KOPT-K1 (cell line): Measurements from ENCODE around the gene FAM200B.

ENCODE experiments used
- H3K27ac ChIP-seq: fragments of 200-600 bp; sonication (generic); 2 replicates; pipeline ENCODE4 v1.5.1; 2016; ENCODE audit warnings: antibody characterized with exemption, mild to moderate bottlenecking, low read depth, low read length; ENCODE audit not compliant: poor library complexity, severe bottlenecking
- H3K36me3 ChIP-seq: fragments of 200-600 bp; sonication (generic); 2 replicates; pipeline ENCODE4 v1.5.1; 2017; ENCODE audit warnings: antibody characterized with exemption, mild to moderate bottlenecking, low read length, moderate library complexity; ENCODE audit not compliant: insufficient read depth
- H3K9me3 ChIP-seq: fragments of 200-600 bp; sonication (generic); 2 replicates; pipeline ENCODE4 v1.5.1; 2017; ENCODE audit warnings: antibody characterized with exemption, low read length, mild to moderate bottlenecking; ENCODE audit not compliant: insufficient read depth, poor library complexity, severe bottlenecking

FAM200B gene

GRCh38 chr4:15677507-15677988 lies 4.1 kb upstream of the FAM200B start:
- no peak overlapping the region for H3K27ac ChIP-seq

GRCh38 chr4:15681067-15681371 lies 608 bp upstream of the FAM200B start:
- no peaks in the 10 kb centered on the region for H3K9me3 ChIP-seq
- peak overlapping the region; percentile 90 for H3K27ac ChIP-seq
- H3K36me3 ChIP-seq = peaks cover 22% of the 10 kb centered on the region

More at GRCh38 chr4:15677507-15677988, 4.1 kb upstream of the FAM200B start:
- peaks cover 7% of the 10 kb centered on the region for H3K36me3 ChIP-seq
- H3K9me3 ChIP-seq = no peaks in the 10 kb centered on the region

GRCh38 chr4:15682242-15683142 lies 865 bp downstream of the FAM200B start:
- no peaks in the 10 kb centered on the region for H3K9me3 ChIP-seq
- peaks cover 34% of the 10 kb centered on the region for H3K36me3 ChIP-seq
- peak overlapping the region; percentile 90 for H3K27ac ChIP-seq

- Histone ChIP-seq H3K36me3 (peaks cover 37% of the 10 kb centered on the region), H3K9me3 (no peaks in the 10 kb centered on the region), H3K27ac (no peak overlapping the region)
These were observed 1.5 kb downstream of the FAM200B start for GRCh38 chr4:15683143-15683495.

GRCh38 chr4:15684498-15684897 lies 2.9 kb downstream of the FAM200B start:
- H3K36me3 ChIP-seq = peaks cover 42% of the 10 kb centered on the region
- no peak overlapping the region for H3K27ac ChIP-seq
- H3K9me3 ChIP-seq = no peaks in the 10 kb centered on the region

- H3K9me3 ChIP-seq = no peaks in the 10 kb centered on the region
- H3K27ac ChIP-seq = no peak overlapping the region
- peaks cover 42% of the 10 kb centered on the region for H3K36me3 ChIP-seq
These were observed 6.4 kb downstream of the FAM200B start for GRCh38 chr4:15688051-15688450.

- Histone ChIP-seq H3K36me3 (peaks cover 40% of the 10 kb centered on the region), H3K9me3 (no peaks in the 10 kb centered on the region), H3K27ac (no peak overlapping the region)
These were observed 7.9 kb downstream of the FAM200B start for GRCh38 chr4:15689540-15689939.

GRCh38 chr4:15690020-15690809 lies 8.6 kb downstream of the FAM200B start:
- Histone ChIP-seq H3K9me3 (no peaks in the 10 kb centered on the region), H3K36me3 (peaks cover 33% of the 10 kb centered on the region), H3K27ac (no peak overlapping the region)

GRCh38 chr4:15691346-15692135 lies 9.9 kb downstream of the FAM200B start:
- Histone ChIP-seq H3K27ac (no peak overlapping the region), H3K9me3 (no peaks in the 10 kb centered on the region), H3K36me3 (peaks cover 21% of the 10 kb centered on the region)

GRCh38 chr4:15692602-15693001 lies 11.0 kb downstream of the FAM200B start:
- Histone ChIP-seq H3K9me3 (no peaks in the 10 kb centered on the region), H3K27ac (no peak overlapping the region), H3K36me3 (peaks cover 11% of the 10 kb centered on the region)

- no peak overlapping the region for H3K27ac ChIP-seq
- no peaks in the 10 kb centered on the region for H3K9me3 ChIP-seq
- no peaks in the 10 kb centered on the region; the same call in 1 of the 2 replicates for H3K36me3 ChIP-seq
These were observed 12.8 kb downstream of the FAM200B start for GRCh38 chr4:15694431-15694830.

- Histone ChIP-seq H3K36me3 (no peaks in the 10 kb centered on the region; the same call in 1 of the 2 replicates), H3K27ac (no peak overlapping the region), H3K9me3 (no peaks in the 10 kb centered on the region)
These were observed 13.6 kb downstream of the FAM200B start for GRCh38 chr4:15695240-15695699.

GRCh38 chr4:15695729-15696128 lies 14.1 kb downstream of the FAM200B start:
- H3K9me3 ChIP-seq = no peaks in the 10 kb centered on the region
- no peak overlapping the region for H3K27ac ChIP-seq
- no peaks in the 10 kb centered on the region for H3K36me3 ChIP-seq

- no peaks in the 10 kb centered on the region for H3K36me3 ChIP-seq
These were observed 15.2 kb downstream of the FAM200B start for GRCh38 chr4:15696866-15697265.

More at GRCh38 chr4:15696866-15697265, 15.2 kb downstream of the FAM200B start:
- no peak overlapping the region for H3K27ac ChIP-seq
- H3K9me3 ChIP-seq = no peaks in the 10 kb centered on the region
